WTC11 (cell line): ENCODE measurements around the gene TMCO2. TPM values are rescaled to one million over a fixed set of nuclear protein-coding genes. Genes with fewer than 3 reads are reported as not detected.

Source experiments
- ATAC-seq: fragments of 200-7000 bp; cut with Tn5 transposase; 2 replicates; pipeline ENCODE4 v1.10.0; 2021; ENCODE audit warnings: mild to moderate bottlenecking, moderate library complexity
- CTCF ChIA-PET: fragments of 300-600 bp; sonication (Branson Sonifier 250); formaldehyde crosslinking; loops from one replicate; lab custom pipeline; 2021; ENCODE audit warnings: antibody characterized with exemption; lab: Charles Lee
- POLR2A ChIA-PET: fragments of 350-600 bp; sonication (Branson Sonifier 250); formaldehyde crosslinking; loops from one replicate; lab custom pipeline; 2021; ENCODE audit warnings: antibody characterized with exemption; lab: Charles Lee
- DNase-seq: peaks from one replicate; pipeline ENCODE4 v3.0.0; 2021; ENCODE audit warnings: low spot score
- H3K27ac Mint-ChIP-seq: 2 replicates; pipeline ENCODE4 v1.8.0; 2021; ENCODE audit warnings: mixed read lengths
- H3K27me3 Mint-ChIP-seq: 2 replicates; pipeline ENCODE4 v1.8.0; 2021; ENCODE audit warnings: low read depth, mild to moderate bottlenecking, moderate library complexity, mixed read lengths
- H3K36me3 Mint-ChIP-seq: 2 replicates; pipeline ENCODE4 v1.8.0; 2021; ENCODE audit warnings: mixed read lengths
- H3K4me1 Mint-ChIP-seq: 2 replicates; pipeline ENCODE4 v1.8.0; 2022; ENCODE audit warnings: mixed read lengths
- H3K4me3 Mint-ChIP-seq: 2 replicates; pipeline ENCODE4 v1.8.0; 2021; ENCODE audit warnings: mild to moderate bottlenecking, moderate library complexity, mixed read lengths
- H3K9me3 Mint-ChIP-seq: 2 replicates; pipeline ENCODE4 v1.8.0; 2021; ENCODE audit warnings: mixed read lengths
- EMX1 ChIP-seq: fragments of 250-450 bp; sonication (Bioruptor Pico); IDR thresholded peaks from 2 replicates; pipeline ENCODE4 v1.8.0; 2021; ENCODE audit warnings: mild to moderate bottlenecking
- GABPB1 ChIP-seq: sonication (generic); formaldehyde crosslinking; IDR thresholded peaks from 2 replicates; pipeline ENCODE4 v1.8.1; 2023; ENCODE audit warnings: mild to moderate bottlenecking, missing genetic modification reagents
- NR1H2 ChIP-seq: sonication (generic); formaldehyde crosslinking; IDR thresholded peaks from 2 replicates; pipeline ENCODE4 v1.9.0; 2021; ENCODE audit warnings: mild to moderate bottlenecking, moderate library complexity, missing genetic modification reagents
- PRDM15 ChIP-seq: sonication (generic); formaldehyde crosslinking; IDR thresholded peaks from 2 replicates; pipeline ENCODE4 v1.8.0; 2022; ENCODE audit warnings: missing genetic modification reagents
- TEAD4 ChIP-seq: sonication (generic); formaldehyde crosslinking; IDR thresholded peaks from 2 replicates; pipeline ENCODE4 v1.8.0; 2022; ENCODE audit warnings: mild to moderate bottlenecking, missing genetic modification reagents
- ZNF416 ChIP-seq: fragments of 250-450 bp; sonication (Bioruptor Pico); IDR thresholded peaks from 2 replicates; pipeline ENCODE4 v1.9.0; 2021; ENCODE audit warnings: mild to moderate bottlenecking, inconsistent platforms
- total RNA-seq: library from RNA; stranded (reverse); gene quantifications from 3 replicates; pipeline ENCODE4 v1.2.3, GENCODE V29; 2021
- TF ChIP-seq, protein P1 (sequence below): sonication (generic); formaldehyde crosslinking; IDR thresholded peaks from 2 replicates; pipeline ENCODE4 v1.8.1; 2023; ENCODE audit warnings: mild to moderate bottlenecking, missing genetic modification reagents
- TF ChIP-seq, protein P2 (sequence below): sonication (generic); formaldehyde crosslinking; IDR thresholded peaks from 2 replicates; pipeline ENCODE4 v1.8.0; 2023; ENCODE audit warnings: mild to moderate bottlenecking, missing genetic modification reagents
- TF ChIP-seq, protein P3 (sequence below): sonication (generic); formaldehyde crosslinking; IDR thresholded peaks from 2 replicates; pipeline ENCODE4 v1.8.1; 2023; ENCODE audit warnings: mild to moderate bottlenecking, missing genetic modification reagents, borderline replicate concordance
- TF ChIP-seq, protein P4 (sequence below): fragments of 250-450 bp; sonication (Bioruptor Pico); IDR thresholded peaks from 2 replicates; pipeline ENCODE4 v1.9.0; 2021; ENCODE audit warnings: mild to moderate bottlenecking
- TF ChIP-seq, protein P5 (sequence below): sonication (generic); formaldehyde crosslinking; IDR thresholded peaks from 2 replicates; pipeline ENCODE4 v1.8.1; 2022; ENCODE audit warnings: mild to moderate bottlenecking, moderate library complexity, missing genetic modification reagents

TMCO2 gene
- total RNA-seq, 1 experiment from 2014 or later, result not detected

GRCh38 chr1:40241362-40241761 is 6.4 kb upstream of the TMCO2 start (continued):
- TF ChIP-seq, protein P1, sequence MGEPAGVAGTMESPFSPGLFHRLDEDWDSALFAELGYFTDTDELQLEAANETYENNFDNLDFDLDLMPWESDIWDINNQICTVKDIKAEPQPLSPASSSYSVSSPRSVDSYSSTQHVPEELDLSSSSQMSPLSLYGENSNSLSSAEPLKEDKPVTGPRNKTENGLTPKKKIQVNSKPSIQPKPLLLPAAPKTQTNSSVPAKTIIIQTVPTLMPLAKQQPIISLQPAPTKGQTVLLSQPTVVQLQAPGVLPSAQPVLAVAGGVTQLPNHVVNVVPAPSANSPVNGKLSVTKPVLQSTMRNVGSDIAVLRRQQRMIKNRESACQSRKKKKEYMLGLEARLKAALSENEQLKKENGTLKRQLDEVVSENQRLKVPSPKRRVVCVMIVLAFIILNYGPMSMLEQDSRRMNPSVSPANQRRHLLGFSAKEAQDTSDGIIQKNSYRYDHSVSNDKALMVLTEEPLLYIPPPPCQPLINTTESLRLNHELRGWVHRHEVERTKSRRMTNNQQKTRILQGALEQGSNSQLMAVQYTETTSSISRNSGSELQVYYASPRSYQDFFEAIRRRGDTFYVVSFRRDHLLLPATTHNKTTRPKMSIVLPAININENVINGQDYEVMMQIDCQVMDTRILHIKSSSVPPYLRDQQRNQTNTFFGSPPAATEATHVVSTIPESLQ (CRISPR knock-in tag), result no peak
- TF ChIP-seq GABPB1 (CRISPR knock-in tag), result no peak

GRCh38 chr1:40243351-40243750 is 4.4 kb upstream of the TMCO2 start:
- H3K27me3 Mint-ChIP-seq, result no peaks in the 10 kb centered on the region
- POLR2A ChIA-PET, result interaction anchor here (0.6 to 0.7 kb wide), 2 partner anchors 120 to 1296 kb away, joined by 3 to 5 read pairs; no protein-coding TSS in a partner anchor
- CTCF ChIA-PET, result interaction anchor here (0.6 to 3.2 kb wide), 5 partner anchors 14 to 341 kb away, joined by 3 to 11 read pairs (median 4); no protein-coding TSS in a partner anchor
- H3K27ac Mint-ChIP-seq, result no peak overlapping the region
- H3K4me1 Mint-ChIP-seq, result no peaks in the 10 kb centered on the region
- no peak overlapping the region for H3K4me3 Mint-ChIP-seq
- peaks cover 4% of the 10 kb centered on the region; the same call in 1 of the 2 replicates for H3K36me3 Mint-ChIP-seq
- no peak for DNase-seq
- TF ChIP-seq ZNF416 (CRISPR knock-in tag) (no peak), NR1H2 (CRISPR knock-in tag) (no peak), PRDM15 (CRISPR knock-in tag) (no peak), TEAD4 (no peak), EMX1 (CRISPR knock-in tag) (no peak)
- TF ChIP-seq, protein P2, sequence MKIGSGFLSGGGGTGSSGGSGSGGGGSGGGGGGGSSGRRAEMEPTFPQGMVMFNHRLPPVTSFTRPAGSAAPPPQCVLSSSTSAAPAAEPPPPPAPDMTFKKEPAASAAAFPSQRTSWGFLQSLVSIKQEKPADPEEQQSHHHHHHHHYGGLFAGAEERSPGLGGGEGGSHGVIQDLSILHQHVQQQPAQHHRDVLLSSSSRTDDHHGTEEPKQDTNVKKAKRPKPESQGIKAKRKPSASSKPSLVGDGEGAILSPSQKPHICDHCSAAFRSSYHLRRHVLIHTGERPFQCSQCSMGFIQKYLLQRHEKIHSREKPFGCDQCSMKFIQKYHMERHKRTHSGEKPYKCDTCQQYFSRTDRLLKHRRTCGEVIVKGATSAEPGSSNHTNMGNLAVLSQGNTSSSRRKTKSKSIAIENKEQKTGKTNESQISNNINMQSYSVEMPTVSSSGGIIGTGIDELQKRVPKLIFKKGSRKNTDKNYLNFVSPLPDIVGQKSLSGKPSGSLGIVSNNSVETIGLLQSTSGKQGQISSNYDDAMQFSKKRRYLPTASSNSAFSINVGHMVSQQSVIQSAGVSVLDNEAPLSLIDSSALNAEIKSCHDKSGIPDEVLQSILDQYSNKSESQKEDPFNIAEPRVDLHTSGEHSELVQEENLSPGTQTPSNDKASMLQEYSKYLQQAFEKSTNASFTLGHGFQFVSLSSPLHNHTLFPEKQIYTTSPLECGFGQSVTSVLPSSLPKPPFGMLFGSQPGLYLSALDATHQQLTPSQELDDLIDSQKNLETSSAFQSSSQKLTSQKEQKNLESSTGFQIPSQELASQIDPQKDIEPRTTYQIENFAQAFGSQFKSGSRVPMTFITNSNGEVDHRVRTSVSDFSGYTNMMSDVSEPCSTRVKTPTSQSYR (CRISPR knock-in tag), result no peak
- TF ChIP-seq, protein P3, sequence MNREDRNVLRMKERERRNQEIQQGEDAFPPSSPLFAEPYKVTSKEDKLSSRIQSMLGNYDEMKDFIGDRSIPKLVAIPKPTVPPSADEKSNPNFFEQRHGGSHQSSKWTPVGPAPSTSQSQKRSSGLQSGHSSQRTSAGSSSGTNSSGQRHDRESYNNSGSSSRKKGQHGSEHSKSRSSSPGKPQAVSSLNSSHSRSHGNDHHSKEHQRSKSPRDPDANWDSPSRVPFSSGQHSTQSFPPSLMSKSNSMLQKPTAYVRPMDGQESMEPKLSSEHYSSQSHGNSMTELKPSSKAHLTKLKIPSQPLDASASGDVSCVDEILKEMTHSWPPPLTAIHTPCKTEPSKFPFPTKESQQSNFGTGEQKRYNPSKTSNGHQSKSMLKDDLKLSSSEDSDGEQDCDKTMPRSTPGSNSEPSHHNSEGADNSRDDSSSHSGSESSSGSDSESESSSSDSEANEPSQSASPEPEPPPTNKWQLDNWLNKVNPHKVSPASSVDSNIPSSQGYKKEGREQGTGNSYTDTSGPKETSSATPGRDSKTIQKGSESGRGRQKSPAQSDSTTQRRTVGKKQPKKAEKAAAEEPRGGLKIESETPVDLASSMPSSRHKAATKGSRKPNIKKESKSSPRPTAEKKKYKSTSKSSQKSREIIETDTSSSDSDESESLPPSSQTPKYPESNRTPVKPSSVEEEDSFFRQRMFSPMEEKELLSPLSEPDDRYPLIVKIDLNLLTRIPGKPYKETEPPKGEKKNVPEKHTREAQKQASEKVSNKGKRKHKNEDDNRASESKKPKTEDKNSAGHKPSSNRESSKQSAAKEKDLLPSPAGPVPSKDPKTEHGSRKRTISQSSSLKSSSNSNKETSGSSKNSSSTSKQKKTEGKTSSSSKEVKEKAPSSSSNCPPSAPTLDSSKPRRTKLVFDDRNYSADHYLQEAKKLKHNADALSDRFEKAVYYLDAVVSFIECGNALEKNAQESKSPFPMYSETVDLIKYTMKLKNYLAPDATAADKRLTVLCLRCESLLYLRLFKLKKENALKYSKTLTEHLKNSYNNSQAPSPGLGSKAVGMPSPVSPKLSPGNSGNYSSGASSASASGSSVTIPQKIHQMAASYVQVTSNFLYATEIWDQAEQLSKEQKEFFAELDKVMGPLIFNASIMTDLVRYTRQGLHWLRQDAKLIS, result no peak
- TF ChIP-seq, protein P4, sequence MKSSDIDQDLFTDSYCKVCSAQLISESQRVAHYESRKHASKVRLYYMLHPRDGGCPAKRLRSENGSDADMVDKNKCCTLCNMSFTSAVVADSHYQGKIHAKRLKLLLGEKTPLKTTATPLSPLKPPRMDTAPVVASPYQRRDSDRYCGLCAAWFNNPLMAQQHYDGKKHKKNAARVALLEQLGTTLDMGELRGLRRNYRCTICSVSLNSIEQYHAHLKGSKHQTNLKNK (CRISPR knock-in tag), result no peak
- TF ChIP-seq, protein P5, sequence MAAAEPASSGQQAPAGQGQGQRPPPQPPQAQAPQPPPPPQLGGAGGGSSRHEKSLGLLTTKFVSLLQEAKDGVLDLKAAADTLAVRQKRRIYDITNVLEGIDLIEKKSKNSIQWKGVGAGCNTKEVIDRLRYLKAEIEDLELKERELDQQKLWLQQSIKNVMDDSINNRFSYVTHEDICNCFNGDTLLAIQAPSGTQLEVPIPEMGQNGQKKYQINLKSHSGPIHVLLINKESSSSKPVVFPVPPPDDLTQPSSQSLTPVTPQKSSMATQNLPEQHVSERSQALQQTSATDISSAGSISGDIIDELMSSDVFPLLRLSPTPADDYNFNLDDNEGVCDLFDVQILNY (CRISPR knock-in tag), result no peak
- TF ChIP-seq, all 79 proteins: peak for 0
- H3K9me3 Mint-ChIP-seq, result no peaks in the 10 kb centered on the region
- no peak for ATAC-seq
